Measurements from ENCODE around the gene ARID1B. TPM values are rescaled to one million over a fixed set of nuclear protein-coding genes. Genes with fewer than 3 reads are reported as not detected.
"Not testable (repeated sequence)": the region's sequence is repeated elsewhere in the genome, so short reads cannot be mapped to it uniquely, and the experiment has no call there.

Gene ARID1B
- total and polyA plus RNA-seq, 5 donors: 18.3 to 59.6 (median 53.8) TPM

DNA sequence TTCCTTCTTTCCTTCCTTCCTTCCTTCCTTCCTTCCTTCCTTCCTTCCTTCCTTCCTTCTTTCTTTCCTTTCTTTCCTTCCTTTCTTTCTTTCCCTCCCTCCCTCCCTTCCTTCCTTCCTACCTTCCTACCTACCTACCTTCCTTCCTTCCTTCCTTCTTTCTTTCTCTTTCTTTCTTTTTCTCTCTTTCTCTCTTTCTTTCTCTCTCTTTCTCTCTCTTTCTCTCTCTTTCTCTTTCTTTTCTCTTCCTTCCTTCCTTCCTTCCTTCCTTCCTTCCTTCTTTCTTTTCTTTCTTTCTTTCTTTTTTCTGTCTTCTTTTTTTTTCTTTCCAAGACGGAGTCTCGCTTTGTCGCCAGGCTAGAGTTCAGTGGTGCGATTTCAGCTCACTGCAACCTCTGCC is 262.5 kb downstream of the ARID1B start:
- not testable (repeated sequence) for ATAC-seq; H3K27me3 ChIP-seq (ENCODE audit: control insufficient read depth, insufficient read depth); DNase-seq; H3K4me1 ChIP-seq (ENCODE audit: control insufficient read depth, insufficient read depth, low read length); H3K27ac ChIP-seq (ENCODE audit: low read length); H3K9me3 ChIP-seq (ENCODE audit: control insufficient read depth, low read length); H3K4me3 ChIP-seq (ENCODE audit: low read length)
- intact Hi-C loops (cut with DNase I): loop anchor here in 3 of 4 donors (5.0 to 10.0 kb wide), 4 partner anchors 125 to 235 kb away; no protein-coding TSS in a partner anchor
- WGBS: 98% methylated on average over 4 of the region's 4 CpGs

DNA sequence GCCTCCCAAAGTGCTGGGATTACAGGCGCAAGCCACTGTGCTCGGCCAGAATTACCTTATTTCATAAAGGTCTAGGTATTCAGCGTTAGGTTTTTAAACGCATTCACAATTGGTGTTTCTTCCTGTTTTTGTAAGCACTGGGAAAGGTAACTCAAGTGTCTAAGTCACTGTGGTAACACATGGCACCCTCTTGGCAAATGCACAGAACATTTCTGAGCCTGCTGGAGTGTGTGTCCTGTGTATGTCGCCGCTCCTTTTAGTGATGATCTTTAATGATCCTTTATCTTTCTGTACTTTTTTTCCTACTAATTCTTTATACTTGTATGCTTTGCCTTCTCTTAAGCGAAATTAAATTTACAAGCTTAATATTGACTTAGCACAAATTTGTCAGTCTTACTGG is 263.0 kb downstream of the ARID1B start:
- WGBS: 95% methylated on average over 7 of the region's 7 CpGs
- intact Hi-C loops (cut with DNase I): loop anchor here in 1 of 4 donors (10.0 kb wide), 1 partner anchor 125 kb away; no protein-coding TSS in a partner anchor
- no peaks in the 10 kb centered on the region for H3K27me3 ChIP-seq (ENCODE audit: control insufficient read depth, insufficient read depth)
- DNase-seq (no peak), ATAC-seq (no peak)
- peaks cover 6% of the 10 kb centered on the region for H3K4me1 ChIP-seq (ENCODE audit: control insufficient read depth, insufficient read depth, low read length)
- H3K9me3 ChIP-seq (ENCODE audit: control insufficient read depth, low read length): no peaks in the 10 kb centered on the region
- H3K27ac ChIP-seq (ENCODE audit: low read length): no peak overlapping the region
- H3K4me3 ChIP-seq (ENCODE audit: low read length): no peak overlapping the region

DNA sequence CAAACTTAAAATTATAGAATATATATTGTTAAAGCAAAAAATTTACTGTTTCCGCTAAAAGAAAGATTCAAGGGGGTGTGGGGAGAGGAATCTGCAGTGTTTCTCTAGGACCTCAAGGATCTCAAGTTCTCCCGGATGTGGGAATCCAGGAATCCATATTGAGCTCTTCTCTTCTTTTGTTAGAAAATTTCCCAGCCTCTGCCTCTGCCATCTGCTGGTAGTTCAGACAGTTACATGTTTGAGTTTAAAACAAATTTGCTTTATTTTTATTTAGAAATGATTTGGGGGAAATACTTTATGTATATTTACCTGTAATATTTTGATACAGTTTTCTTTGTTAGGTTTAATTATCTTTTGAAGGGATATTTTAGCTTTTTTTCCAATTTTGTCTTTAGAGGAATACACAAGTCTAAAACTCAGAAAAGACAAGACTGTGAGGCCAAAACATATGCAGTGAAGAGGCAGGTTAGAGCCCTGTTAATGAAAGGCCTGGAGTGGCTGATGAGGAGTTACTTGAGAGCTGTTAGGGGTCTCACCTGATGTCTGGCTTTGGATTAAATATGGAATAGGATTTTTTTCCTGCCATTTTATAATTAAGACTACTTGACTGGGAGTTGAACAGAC is 268.8 kb downstream of the ARID1B start:
- intact Hi-C loops (cut with DNase I): loop anchor here in 1 of 4 donors (10.0 kb wide), 1 partner anchor 119 kb away; no protein-coding TSS in a partner anchor
- no peak for DNase-seq
- no peaks in the 10 kb centered on the region for H3K27me3 ChIP-seq (ENCODE audit: control insufficient read depth, insufficient read depth)
- H3K9me3 ChIP-seq (ENCODE audit: control insufficient read depth, low read length): no peaks in the 10 kb centered on the region
- ATAC-seq: no peak
- no peak overlapping the region for H3K4me3 ChIP-seq (ENCODE audit: low read length)
- H3K4me1 ChIP-seq (ENCODE audit: control insufficient read depth, insufficient read depth, low read length): peaks cover 6% of the 10 kb centered on the region
- WGBS: 30% methylated on average over 2 of the region's 2 CpGs
- no peak overlapping the region for H3K27ac ChIP-seq (ENCODE audit: low read length)

DNA sequence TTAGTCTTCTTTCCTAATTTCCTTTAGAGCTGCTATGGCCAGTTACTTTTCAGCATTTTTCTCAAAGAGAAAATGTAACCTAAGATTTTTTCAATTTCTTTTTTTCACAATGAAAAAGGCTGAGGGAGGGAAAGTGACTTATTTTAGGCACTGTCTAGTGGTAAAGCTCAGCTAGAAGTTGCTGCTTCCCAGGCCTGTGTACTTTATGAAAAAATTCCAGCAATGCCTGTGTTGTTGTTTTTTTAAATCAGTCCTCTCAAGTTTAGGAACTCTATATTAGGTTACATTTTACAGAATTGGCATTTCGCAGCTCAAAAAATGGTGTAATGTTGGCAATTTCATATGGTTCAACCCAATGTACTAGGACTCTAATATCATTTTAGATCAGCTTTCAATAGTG is 269.6 kb downstream of the ARID1B start:
- H3K4me3 ChIP-seq (ENCODE audit: low read length): no peak overlapping the region
- H3K27ac ChIP-seq (ENCODE audit: low read length): no peak overlapping the region
- 95% methylated on average over 1 of the region's 1 CpG for WGBS
- no peak for ATAC-seq
- H3K4me1 ChIP-seq (ENCODE audit: control insufficient read depth, insufficient read depth, low read length): peaks cover 6% of the 10 kb centered on the region
- no peak for DNase-seq
- H3K9me3 ChIP-seq (ENCODE audit: control insufficient read depth, low read length): no peaks in the 10 kb centered on the region
- intact Hi-C loops (cut with DNase I): loop anchor here in 1 of 4 donors (10.0 kb wide), 1 partner anchor 118 kb away; no protein-coding TSS in a partner anchor
- no peaks in the 10 kb centered on the region for H3K27me3 ChIP-seq (ENCODE audit: control insufficient read depth, insufficient read depth)

DNA sequence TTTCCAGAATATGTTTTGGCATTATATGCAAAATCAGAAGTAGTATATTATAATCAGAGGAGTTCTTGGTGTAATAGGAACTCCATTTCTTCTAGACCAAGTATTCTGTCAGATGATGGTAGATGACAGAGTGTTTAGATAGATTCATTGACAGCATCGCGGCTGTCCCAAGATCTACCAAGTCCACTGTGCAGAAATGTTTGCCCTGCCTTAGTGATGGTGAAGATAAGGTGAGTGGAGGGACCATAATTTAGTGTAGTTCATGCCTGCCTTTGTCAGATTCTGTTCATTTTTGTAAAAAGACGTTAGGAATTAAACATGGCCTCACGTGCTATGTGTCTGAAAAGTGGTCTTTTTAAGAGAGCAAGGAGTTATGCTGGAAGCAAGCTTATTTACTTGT is 270.1 kb downstream of the ARID1B start:
- Histone ChIP-seq H3K27me3 (ENCODE audit: control insufficient read depth, insufficient read depth) (no peaks in the 10 kb centered on the region), H3K9me3 (ENCODE audit: control insufficient read depth, low read length) (no peaks in the 10 kb centered on the region), H3K27ac (ENCODE audit: low read length) (no peak overlapping the region), H3K4me1 (ENCODE audit: control insufficient read depth, insufficient read depth, low read length) (peaks cover 6% of the 10 kb centered on the region), H3K4me3 (ENCODE audit: low read length) (no peak overlapping the region)
- ATAC-seq: no peak
- 81% methylated on average over 4 of the region's 4 CpGs for WGBS
- intact Hi-C loops (cut with DNase I): loop anchor here in 1 of 4 donors (10.0 kb wide), 1 partner anchor 117 kb away; no protein-coding TSS in a partner anchor
- DNase-seq: no peak

DNA sequence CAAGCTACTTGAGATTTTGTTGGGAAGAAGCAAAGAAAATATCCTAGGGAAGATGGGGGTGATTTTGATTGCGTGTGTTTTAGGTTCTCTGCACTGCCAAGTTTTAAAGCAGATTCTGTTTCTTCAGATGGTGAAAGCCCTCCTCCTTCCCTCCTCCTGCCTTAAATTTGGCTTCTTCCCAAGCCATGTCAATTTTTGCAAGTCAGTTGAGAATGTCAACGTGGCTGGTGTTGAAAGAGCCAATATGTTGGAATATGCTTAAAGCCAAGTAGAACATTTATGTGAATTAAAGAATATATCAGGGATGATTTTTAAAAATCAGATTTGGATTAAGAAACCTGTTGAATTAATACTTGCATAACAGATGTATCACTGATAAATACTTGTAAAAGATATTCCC is 270.8 kb downstream of the ARID1B start:
- 39% methylated on average over 2 of the region's 2 CpGs for WGBS

DNA sequence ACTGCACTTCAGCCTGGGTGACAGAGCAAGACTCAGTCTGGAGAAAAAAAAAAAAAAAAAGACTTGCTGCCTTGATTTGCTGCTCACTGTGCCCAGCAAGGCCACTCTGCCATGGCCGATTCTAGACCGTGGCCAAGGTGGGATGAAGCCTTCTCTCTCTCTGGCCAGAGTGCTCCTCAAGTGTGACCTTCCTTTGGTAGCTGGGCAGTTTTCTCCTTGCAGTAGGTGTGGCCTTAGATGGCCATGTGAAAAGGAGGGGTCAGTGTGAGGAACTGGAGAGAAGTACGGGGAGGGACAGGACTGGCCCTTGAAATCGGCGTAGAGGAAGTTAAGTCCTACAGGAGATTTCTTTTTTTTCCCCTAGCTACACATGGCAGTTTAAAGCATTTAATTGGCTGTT is 272.0 kb downstream of the ARID1B start:
- intact Hi-C loops (cut with DNase I): loop anchor here in 1 of 4 donors (10.0 kb wide), 1 partner anchor 116 kb away; no protein-coding TSS in a partner anchor
- H3K27ac ChIP-seq (ENCODE audit: low read length): no peak overlapping the region
- H3K4me1 ChIP-seq (ENCODE audit: control insufficient read depth, insufficient read depth, low read length): peaks cover 6% of the 10 kb centered on the region
- no peak overlapping the region for H3K4me3 ChIP-seq (ENCODE audit: low read length)
- no peak for DNase-seq
- H3K9me3 ChIP-seq (ENCODE audit: control insufficient read depth, low read length): no peaks in the 10 kb centered on the region
- 80% methylated on average over 5 of the region's 5 CpGs for WGBS
- H3K27me3 ChIP-seq (ENCODE audit: control insufficient read depth, insufficient read depth): no peaks in the 10 kb centered on the region
- ATAC-seq: peak; percentile 43 to 68

More for the DNA sequence above, 270.8 kb downstream of the ARID1B start:
- H3K4me1 ChIP-seq (ENCODE audit: control insufficient read depth, insufficient read depth, low read length): peaks cover 6% of the 10 kb centered on the region
- DNase-seq: no peak
- ATAC-seq: peak in 1 of 2 donors; percentile 20
- H3K4me3 ChIP-seq (ENCODE audit: low read length): no peak overlapping the region
- no peaks in the 10 kb centered on the region for H3K9me3 ChIP-seq (ENCODE audit: control insufficient read depth, low read length)
- intact Hi-C loops (cut with DNase I): loop anchor here in 1 of 4 donors (10.0 kb wide), 1 partner anchor 117 kb away; no protein-coding TSS in a partner anchor
- no peak overlapping the region for H3K27ac ChIP-seq (ENCODE audit: low read length)
- H3K27me3 ChIP-seq (ENCODE audit: control insufficient read depth, insufficient read depth): no peaks in the 10 kb centered on the region

DNA sequence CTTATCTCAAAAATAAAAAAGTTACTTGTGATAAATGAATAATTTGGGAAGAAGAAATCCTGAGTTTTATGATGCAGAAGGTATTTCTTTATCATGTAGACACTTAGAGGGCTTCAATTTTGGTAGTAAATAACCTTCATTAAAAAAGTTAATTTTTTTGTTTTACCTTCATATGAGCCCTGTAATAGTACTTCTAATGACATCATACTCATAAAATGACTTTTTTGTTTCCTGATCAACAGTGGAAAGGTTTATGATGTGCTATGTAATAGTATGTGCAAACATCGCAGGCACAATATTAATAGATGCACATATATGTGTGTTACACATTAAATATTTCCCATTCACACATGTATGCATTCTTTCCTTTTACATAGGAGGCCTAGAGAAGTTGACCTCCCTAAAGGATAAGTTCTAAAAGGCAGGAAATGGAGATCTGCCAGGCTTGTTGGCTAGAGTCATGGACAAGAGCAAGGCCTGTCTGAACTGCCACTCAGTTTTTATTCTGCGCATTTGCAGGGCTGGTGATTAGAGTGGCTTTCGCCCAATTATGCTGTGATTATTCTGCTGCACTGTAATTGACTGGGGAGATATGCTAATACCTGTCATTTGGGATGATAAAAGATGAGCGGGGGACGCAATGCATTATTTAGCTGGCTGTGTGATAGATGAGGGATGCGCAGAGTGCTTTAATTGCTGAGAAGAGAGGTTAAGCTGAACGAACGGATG is 273.5 kb downstream of the ARID1B start:
- intact Hi-C loops (cut with DNase I): no loop called here
- WGBS: 48% methylated on average over 8 of the region's 8 CpGs
- Histone ChIP-seq H3K4me1 (ENCODE audit: control insufficient read depth, insufficient read depth, low read length) (peaks cover 6% of the 10 kb centered on the region), H3K9me3 (ENCODE audit: control insufficient read depth, low read length) (no peaks in the 10 kb centered on the region), H3K27ac (ENCODE audit: low read length) (no peak overlapping the region), H3K4me3 (ENCODE audit: low read length) (no peak overlapping the region), H3K27me3 (ENCODE audit: control insufficient read depth, insufficient read depth) (no peaks in the 10 kb centered on the region)
- DNase-seq (no peak), ATAC-seq (peak; percentile 47 to 59)

DNA sequence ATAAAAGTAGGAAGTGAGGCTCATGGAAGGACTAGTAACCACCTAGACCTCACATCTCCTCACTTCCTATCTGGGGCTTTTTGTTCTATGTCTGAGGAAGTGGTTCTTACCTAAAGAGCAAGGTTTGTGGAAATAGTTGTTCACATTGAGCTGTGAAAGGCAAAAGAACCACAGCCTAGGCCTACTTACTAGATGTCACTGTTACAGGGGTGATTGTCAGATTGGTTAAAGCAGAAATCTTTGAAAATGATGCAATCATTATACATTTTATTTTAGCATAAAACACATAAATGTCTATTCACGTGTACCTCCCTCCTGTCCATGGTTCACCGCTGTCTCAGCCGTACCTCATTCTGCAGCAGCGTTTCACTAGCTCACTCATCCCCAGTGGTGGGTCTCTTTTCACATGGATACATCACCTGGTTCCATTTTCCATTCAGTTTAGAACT is 277.4 kb downstream of the ARID1B start:
- intact Hi-C loops (cut with DNase I): no loop called here
- 94% methylated on average over 4 of the region's 4 CpGs for WGBS
- DNase-seq: no peak
- Histone ChIP-seq H3K4me3 (ENCODE audit: low read length) (no peak overlapping the region), H3K9me3 (ENCODE audit: control insufficient read depth, low read length) (no peaks in the 10 kb centered on the region), H3K27ac (ENCODE audit: low read length) (no peak overlapping the region), H3K27me3 (ENCODE audit: control insufficient read depth, insufficient read depth) (no peaks in the 10 kb centered on the region), H3K4me1 (ENCODE audit: control insufficient read depth, insufficient read depth, low read length) (no peaks in the 10 kb centered on the region)
- ATAC-seq: no peak

DNA sequence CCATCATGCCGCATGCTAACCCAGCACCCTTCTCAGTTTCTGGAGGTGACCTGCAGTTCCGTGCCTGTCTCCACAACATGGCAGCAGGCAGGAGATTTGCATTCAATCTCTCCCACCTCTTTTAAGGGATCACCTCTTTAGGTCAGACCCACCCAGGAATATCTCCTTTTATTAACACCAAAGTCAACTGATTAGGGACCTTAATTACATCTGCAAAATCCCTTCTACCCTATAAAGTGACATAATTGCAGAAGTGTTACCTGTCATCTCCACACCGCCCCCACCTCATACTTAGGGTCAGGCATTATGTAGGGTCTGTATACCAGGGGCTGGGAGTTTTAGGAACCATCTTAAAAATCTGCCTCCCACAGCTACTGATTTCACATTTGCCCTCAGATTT is 278.7 kb downstream of the ARID1B start:
- ATAC-seq: no peak
- no peak for DNase-seq
- Histone ChIP-seq H3K4me1 (ENCODE audit: control insufficient read depth, insufficient read depth, low read length) (peaks cover 2% of the 10 kb centered on the region), H3K4me3 (ENCODE audit: low read length) (no peak overlapping the region), H3K9me3 (ENCODE audit: control insufficient read depth, low read length) (no peaks in the 10 kb centered on the region), H3K27ac (ENCODE audit: low read length) (no peak overlapping the region), H3K27me3 (ENCODE audit: control insufficient read depth, insufficient read depth) (no peaks in the 10 kb centered on the region)
- WGBS: 100% methylated on average over 3 of the region's 3 CpGs
- intact Hi-C loops (cut with DNase I): no loop called here

DNA sequence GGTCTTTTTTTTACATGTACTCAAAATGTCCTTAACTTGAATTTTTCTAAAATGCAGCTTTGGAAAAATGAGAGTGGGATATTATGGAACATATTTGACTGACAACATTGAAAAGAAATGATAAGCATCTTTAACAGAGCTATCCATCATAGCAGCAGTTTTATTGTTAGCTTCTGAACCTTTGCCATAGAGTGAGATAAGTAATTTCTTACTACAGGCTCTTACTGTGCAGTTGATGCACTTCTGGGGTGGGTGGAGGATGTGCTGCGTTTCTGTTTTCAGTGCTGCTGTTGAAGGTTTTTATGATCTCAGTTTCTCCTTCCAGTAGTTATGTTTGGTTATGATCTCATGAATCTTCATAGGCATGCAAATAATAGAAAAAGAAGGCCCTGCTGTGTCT is 279.1 kb downstream of the ARID1B start:
- Histone ChIP-seq H3K9me3 (ENCODE audit: control insufficient read depth, low read length) (no peaks in the 10 kb centered on the region), H3K27me3 (ENCODE audit: control insufficient read depth, insufficient read depth) (no peaks in the 10 kb centered on the region), H3K4me1 (ENCODE audit: control insufficient read depth, insufficient read depth, low read length) (peaks cover 2% of the 10 kb centered on the region), H3K4me3 (ENCODE audit: low read length) (no peak overlapping the region), H3K27ac (ENCODE audit: low read length) (no peak overlapping the region)
- intact Hi-C loops (cut with DNase I): no loop called here
- 60% methylated on average over 1 of the region's 1 CpG for WGBS
- DNase-seq (no peak), ATAC-seq (no peak)

All from right cardiac atrium (tissue), 5 donors.